PC-9 (cell line): Measurements from ENCODE around the gene ENPP3.

Source experiments
- EZH2 ChIP-seq: fragments of 200-600 bp; sonication (generic); IDR thresholded peaks from 2 replicates; pipeline ENCODE4 v1.8.0; 2017; ENCODE audit warnings: antibody characterized with exemption, low read depth
- TF ChIP-seq, protein P1 (sequence below): fragments of 200-600 bp; sonication (generic); conservative IDR thresholded peaks from 2 replicates; pipeline ENCODE4 v1.6.1; 2017; ENCODE audit warnings: mixed run types, antibody characterized with exemption, mild to moderate bottlenecking, moderate library complexity

DNA sequence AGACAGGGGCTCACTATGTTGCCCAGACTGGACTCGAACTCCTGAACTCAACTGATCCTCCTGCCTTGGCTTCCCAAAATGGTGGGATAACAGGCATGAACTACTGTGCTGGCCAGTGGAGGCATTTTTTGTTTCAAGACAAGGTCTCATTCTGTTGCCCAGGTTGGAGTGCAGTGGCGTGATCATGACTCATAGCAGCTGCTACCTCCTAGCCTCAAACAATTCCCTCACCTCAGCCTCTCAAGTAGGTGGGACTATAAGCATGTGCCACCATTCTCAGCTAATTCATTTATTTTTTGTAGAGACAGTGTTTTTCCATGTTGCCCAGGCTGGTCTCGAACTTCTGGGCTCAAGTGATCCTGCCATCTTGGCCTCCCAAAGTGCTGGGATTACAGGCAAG, 17.2 kb downstream of the ENPP3 start:
- no peak for TF ChIP-seq EZH2
- TF ChIP-seq, protein P1, sequence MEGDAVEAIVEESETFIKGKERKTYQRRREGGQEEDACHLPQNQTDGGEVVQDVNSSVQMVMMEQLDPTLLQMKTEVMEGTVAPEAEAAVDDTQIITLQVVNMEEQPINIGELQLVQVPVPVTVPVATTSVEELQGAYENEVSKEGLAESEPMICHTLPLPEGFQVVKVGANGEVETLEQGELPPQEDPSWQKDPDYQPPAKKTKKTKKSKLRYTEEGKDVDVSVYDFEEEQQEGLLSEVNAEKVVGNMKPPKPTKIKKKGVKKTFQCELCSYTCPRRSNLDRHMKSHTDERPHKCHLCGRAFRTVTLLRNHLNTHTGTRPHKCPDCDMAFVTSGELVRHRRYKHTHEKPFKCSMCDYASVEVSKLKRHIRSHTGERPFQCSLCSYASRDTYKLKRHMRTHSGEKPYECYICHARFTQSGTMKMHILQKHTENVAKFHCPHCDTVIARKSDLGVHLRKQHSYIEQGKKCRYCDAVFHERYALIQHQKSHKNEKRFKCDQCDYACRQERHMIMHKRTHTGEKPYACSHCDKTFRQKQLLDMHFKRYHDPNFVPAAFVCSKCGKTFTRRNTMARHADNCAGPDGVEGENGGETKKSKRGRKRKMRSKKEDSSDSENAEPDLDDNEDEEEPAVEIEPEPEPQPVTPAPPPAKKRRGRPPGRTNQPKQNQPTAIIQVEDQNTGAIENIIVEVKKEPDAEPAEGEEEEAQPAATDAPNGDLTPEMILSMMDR = no peak
